Epithelial cell of proximal tubule (primary cell): ENCODE results near the gene PTPN3. TPM values are rescaled to one million over a fixed set of nuclear protein-coding genes. Genes with fewer than 3 reads are reported as not detected.
A peak's percentile ranks its signal among the peaks of the same experiment; 100 is the strongest.

Source experiments
- DNase-seq: peaks from one replicate; pipeline ENCODE4 v3.0.0-alpha.2; 2011; ENCODE audit warnings: low read depth
- H3K4me3 ChIP-seq: 2 replicates; pipeline ENCODE4 v1.5.1; 2011; ENCODE audit warnings: low read depth, mild to moderate bottlenecking, low read length
- CTCF ChIP-seq: conservative IDR thresholded peaks from 2 replicates; pipeline ENCODE4 v1.5.1; 2012; ENCODE audit warnings: low read depth, mild to moderate bottlenecking, low read length
- total RNA-seq: library from RNA; depleted of rRNA; stranded (reverse); fragments of >200 nt; gene quantifications from 2 replicates; pipeline ENCODE4 v1.2.3, GENCODE V29; 2015

PTPN3 gene
- total RNA-seq, 1 donor from 2014 or later, result 53.0 TPM

GRCh38 chr9:109335929-109336328 lies 162.2 kb downstream of the PTPN3 start:
- TF ChIP-seq CTCF, result no peak
- DNase-seq, result no peak
- H3K4me3 ChIP-seq, result no peak overlapping the region

DNA sequence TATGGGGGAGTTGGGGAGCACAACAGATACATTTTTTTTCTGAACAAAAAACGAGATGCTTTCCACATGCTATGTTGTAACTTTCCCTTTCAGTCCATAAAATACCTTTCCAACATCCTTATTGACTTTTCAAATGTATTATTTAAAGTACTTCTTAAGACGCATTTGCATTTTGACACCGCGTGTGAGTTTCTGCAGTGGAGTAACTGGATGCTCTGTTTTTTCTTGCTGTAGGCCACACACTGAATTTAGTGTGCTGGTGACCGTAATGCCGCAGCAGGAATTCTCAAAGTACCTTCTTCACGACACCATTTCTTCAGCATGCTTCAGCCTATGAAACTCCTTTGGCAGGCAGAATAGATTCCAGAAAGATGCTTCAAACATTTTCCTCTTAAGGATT lies 163.0 kb downstream of the PTPN3 start:
- no peak overlapping the region for H3K4me3 ChIP-seq
- DNase-seq, result no peak
- no peak for TF ChIP-seq CTCF

- DNase-seq, result no peak
- no peak for TF ChIP-seq CTCF
- no peak overlapping the region for H3K4me3 ChIP-seq
These were observed 166.8 kb downstream of the PTPN3 start for GRCh38 chr9:109331353-109331752.

DNA sequence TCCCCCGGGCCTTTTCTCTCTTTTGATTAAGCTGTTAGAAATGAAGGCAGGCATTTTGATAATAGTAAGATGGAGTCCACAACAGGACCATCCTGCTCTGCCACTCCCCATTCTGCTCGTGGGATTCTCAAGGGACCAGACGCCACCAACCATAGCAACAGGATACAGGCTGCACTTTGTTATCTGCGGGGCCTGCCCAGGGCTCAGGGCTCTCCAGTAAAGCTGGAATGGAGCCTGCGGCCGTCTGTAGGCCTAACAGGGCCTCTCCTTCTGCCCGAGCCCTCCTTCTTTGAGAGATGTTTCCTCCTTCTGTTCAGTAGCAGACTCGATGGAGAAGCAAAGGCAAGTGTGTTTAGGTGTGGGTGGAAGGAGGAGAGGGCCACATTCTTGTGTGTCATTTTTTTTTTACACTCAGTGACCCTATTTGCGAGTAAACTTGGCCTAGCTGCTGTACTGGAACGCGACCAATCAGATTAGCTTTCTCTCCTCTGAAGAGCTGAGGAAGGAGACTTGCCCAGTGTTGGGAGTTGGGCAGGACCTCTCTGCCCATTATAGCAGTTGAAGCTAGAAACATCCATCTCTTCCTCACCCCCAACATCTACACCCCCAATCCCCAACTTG lies 168.4 kb downstream of the PTPN3 start:
- no peak for DNase-seq
- no peak for TF ChIP-seq CTCF
- no peak overlapping the region for H3K4me3 ChIP-seq

GRCh38 chr9:109328978-109329637 lies 169.0 kb downstream of the PTPN3 start:
- H3K4me3 ChIP-seq, result peak overlapping the region; percentile 3

More at GRCh38 chr9:109328978-109329637, 169.0 kb downstream of the PTPN3 start:
- TF ChIP-seq CTCF, result no peak
- DNase-seq, result no peak

Other genes with a start within 250 kb of the PTPN3 start
- gene EPB41L4B, start 177.2 kb downstream of the PTPN3 start, total RNA-seq, result 5.9 and 7.6 TPM in 2 replicates